ENCODE results near the gene HS6ST3.

The HS6ST3 gene

GRCh38 chr13:96299235-96299634 lies 209.3 kb downstream of the HS6ST3 start:
- no peak for DNase-seq (ENCODE audit: low read depth in 2 of 2)

- DNase-seq (ENCODE audit: low read depth in 2 of 2), result no peak
These were observed 218.7 kb downstream of the HS6ST3 start for GRCh38 chr13:96308568-96308967.

GRCh38 chr13:96314974-96315373 lies 225.1 kb downstream of the HS6ST3 start:
- DNase-seq (ENCODE audit: low read depth in 2 of 2), result no peak

- no peak for DNase-seq (ENCODE audit: low read depth in 2 of 2)
These were observed 248.1 kb downstream of the HS6ST3 start for GRCh38 chr13:96338030-96338429.

- DNase-seq (ENCODE audit: low read depth in 2 of 2), result no peak
These were observed 252.4 kb downstream of the HS6ST3 start for GRCh38 chr13:96342286-96342685.

- no peak for DNase-seq (ENCODE audit: low read depth in 2 of 2)
These were observed 253.1 kb downstream of the HS6ST3 start for GRCh38 chr13:96342852-96343465.

- no peak for DNase-seq (ENCODE audit: low read depth in 2 of 2)
These were observed 257.0 kb downstream of the HS6ST3 start for GRCh38 chr13:96346921-96347320.

GRCh38 chr13:96373597-96373996 lies 283.7 kb downstream of the HS6ST3 start:
- no peak for DNase-seq (ENCODE audit: low read depth in 2 of 2)

- DNase-seq (ENCODE audit: low read depth in 2 of 2), result no peak
These were observed 287.9 kb downstream of the HS6ST3 start for GRCh38 chr13:96377835-96378234.

- DNase-seq (ENCODE audit: low read depth in 2 of 2), result no peak
These were observed 290.1 kb downstream of the HS6ST3 start for GRCh38 chr13:96379967-96380366.

- no peak for DNase-seq (ENCODE audit: low read depth in 2 of 2)
These were observed 291.8 kb downstream of the HS6ST3 start for GRCh38 chr13:96381681-96382080.

- DNase-seq (ENCODE audit: low read depth in 2 of 2), result no peak
These were observed 298.7 kb downstream of the HS6ST3 start for GRCh38 chr13:96388598-96388997.

GRCh38 chr13:96391606-96392005 lies 301.7 kb downstream of the HS6ST3 start:
- DNase-seq (ENCODE audit: low read depth in 2 of 2), result no peak

- DNase-seq (ENCODE audit: low read depth in 2 of 2), result no peak
These were observed 307.9 kb downstream of the HS6ST3 start for GRCh38 chr13:96397807-96398206.

- no peak for DNase-seq (ENCODE audit: low read depth in 2 of 2)
These were observed 308.6 kb downstream of the HS6ST3 start for GRCh38 chr13:96398486-96398885.

- no peak for DNase-seq (ENCODE audit: low read depth in 2 of 2)
These were observed 313.3 kb downstream of the HS6ST3 start for GRCh38 chr13:96403241-96403640.

- DNase-seq (ENCODE audit: low read depth in 2 of 2), result no peak
These were observed 313.7 kb downstream of the HS6ST3 start for GRCh38 chr13:96403651-96404050.

- no peak for DNase-seq (ENCODE audit: low read depth in 2 of 2)
These were observed 326.0 kb downstream of the HS6ST3 start for GRCh38 chr13:96415831-96416385.

GRCh38 chr13:96417939-96418685 lies 328.2 kb downstream of the HS6ST3 start:
- no peak for DNase-seq (ENCODE audit: low read depth in 2 of 2)

GRCh38 chr13:96421314-96421713 lies 331.4 kb downstream of the HS6ST3 start:
- no peak for DNase-seq (ENCODE audit: low read depth in 2 of 2)

- no peak for DNase-seq (ENCODE audit: low read depth in 2 of 2)
These were observed 332.1 kb downstream of the HS6ST3 start for GRCh38 chr13:96422002-96422401.

- DNase-seq (ENCODE audit: low read depth in 2 of 2), result no peak
These were observed 336.3 kb downstream of the HS6ST3 start for GRCh38 chr13:96426167-96426566.

- DNase-seq (ENCODE audit: low read depth in 2 of 2), result no peak
These were observed 339.0 kb downstream of the HS6ST3 start for GRCh38 chr13:96428911-96429310.

All from stimulated activated CD4-positive, alpha-beta T cell treated with anti-CD3 and anti-CD28 coated beads, Interleukin-1b, Interleukin-23, amount 100 ng/mL, for 1 hour (primary cell).